ENCODE results near the gene CASKIN1.

DNA sequence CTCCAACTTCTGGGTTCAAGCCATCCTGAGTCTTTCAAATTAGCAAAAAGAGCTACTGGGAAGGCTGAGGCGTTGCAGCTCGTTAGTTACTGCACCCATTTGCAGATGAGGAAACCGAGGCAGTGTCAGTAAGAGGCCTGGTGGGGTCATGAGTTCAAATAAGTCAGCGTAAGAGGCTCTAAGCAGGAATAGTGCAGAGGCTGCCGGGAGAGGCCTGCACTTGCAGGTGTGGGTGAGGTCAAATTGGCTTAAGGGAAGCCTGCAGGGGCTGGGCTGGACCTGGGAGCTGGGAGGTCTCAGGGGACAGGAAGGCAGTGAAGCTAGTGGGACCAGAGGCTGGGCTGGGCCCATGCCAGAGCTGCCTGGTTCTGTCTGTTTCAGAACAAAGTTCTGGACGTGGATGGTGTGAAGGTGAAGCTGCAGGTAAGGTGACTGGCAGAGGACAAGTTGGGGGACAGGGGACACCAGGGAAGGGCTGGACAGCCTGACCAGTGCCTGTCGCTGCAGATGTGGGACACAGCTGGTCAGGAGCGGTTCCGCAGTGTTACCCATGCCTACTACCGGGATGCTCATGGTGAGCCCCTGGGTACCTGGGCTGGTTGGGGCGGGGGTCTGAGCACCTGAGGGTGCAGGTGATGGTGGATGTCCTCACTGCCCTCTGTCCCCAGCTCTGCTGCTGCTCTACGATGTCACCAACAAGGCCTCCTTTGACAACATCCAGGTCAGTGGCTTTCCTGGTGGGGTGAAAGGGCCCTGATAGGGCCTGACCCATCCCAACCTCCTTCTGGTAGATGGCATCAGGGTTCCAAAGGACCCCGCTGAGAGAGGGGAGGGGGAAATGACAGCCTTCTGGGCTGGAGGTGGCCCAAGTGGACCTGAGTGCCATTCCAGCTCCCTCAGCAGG, 45.0 kb downstream of the CASKIN1 start:
- TF ChIP-seq, protein P1, sequence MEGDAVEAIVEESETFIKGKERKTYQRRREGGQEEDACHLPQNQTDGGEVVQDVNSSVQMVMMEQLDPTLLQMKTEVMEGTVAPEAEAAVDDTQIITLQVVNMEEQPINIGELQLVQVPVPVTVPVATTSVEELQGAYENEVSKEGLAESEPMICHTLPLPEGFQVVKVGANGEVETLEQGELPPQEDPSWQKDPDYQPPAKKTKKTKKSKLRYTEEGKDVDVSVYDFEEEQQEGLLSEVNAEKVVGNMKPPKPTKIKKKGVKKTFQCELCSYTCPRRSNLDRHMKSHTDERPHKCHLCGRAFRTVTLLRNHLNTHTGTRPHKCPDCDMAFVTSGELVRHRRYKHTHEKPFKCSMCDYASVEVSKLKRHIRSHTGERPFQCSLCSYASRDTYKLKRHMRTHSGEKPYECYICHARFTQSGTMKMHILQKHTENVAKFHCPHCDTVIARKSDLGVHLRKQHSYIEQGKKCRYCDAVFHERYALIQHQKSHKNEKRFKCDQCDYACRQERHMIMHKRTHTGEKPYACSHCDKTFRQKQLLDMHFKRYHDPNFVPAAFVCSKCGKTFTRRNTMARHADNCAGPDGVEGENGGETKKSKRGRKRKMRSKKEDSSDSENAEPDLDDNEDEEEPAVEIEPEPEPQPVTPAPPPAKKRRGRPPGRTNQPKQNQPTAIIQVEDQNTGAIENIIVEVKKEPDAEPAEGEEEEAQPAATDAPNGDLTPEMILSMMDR (IDR thresholded peaks at IDR 0.05) = no peak
- TF ChIP-seq EP300 (IDR thresholded peaks at IDR 0.05) = no peak
- TF ChIP-seq POLR2AphosphoS5 (IDR thresholded peaks at IDR 0.05) = no peak
- no peak for TF ChIP-seq POLR2A (IDR thresholded peaks at IDR 0.05)
